H9 (cell line): ENCODE data around the gene PLD1. TPM values are rescaled to one million over a fixed set of nuclear protein-coding genes. Genes with fewer than 3 reads are reported as not detected.

ENCODE experiments used
- DNase-seq: peaks from one replicate; pipeline ENCODE4 v3.0.0-alpha.2; 2017
- H2AFZ ChIP-seq: one replicate; pipeline ENCODE4 v1.6.1; 2013; ENCODE audit warnings: mild to moderate bottlenecking, low read length, control low read depth, moderate library complexity
- H2AK5ac ChIP-seq: 2 replicates; pipeline ENCODE4 v1.6.1; 2013; ENCODE audit warnings: low read length, control low read depth, mixed read lengths; ENCODE audit not compliant: insufficient read length
- H2BK120ac ChIP-seq: one replicate; pipeline ENCODE4 v1.6.1; 2013; ENCODE audit warnings: low read depth, mild to moderate bottlenecking, low read length, control low read depth, inconsistent platforms; ENCODE audit not compliant: poor library complexity, severe bottlenecking
- H2BK12ac ChIP-seq: 2 replicates; pipeline ENCODE4 v1.6.1; 2013; ENCODE audit warnings: low read length, control low read depth, mixed read lengths, low read depth; ENCODE audit not compliant: insufficient read length
- H2BK15ac ChIP-seq: 2 replicates; pipeline ENCODE4 v1.6.1; 2013; ENCODE audit warnings: low read depth, low read length, control low read depth
- H2BK20ac ChIP-seq: one replicate; pipeline ENCODE4 v1.6.1; 2013; ENCODE audit warnings: low read depth, mild to moderate bottlenecking, low read length, control low read depth, inconsistent platforms; ENCODE audit not compliant: poor library complexity, severe bottlenecking
- H2BK5ac ChIP-seq: 2 replicates; pipeline ENCODE4 v1.6.1; 2013; ENCODE audit warnings: low read length, control low read depth, mixed read lengths; ENCODE audit not compliant: insufficient read length
- H3K14ac ChIP-seq: 2 replicates; pipeline ENCODE4 v1.6.1; 2013; ENCODE audit warnings: low read length, control low read depth; ENCODE audit not compliant: insufficient read depth
- H3K18ac ChIP-seq: 2 replicates; pipeline ENCODE4 v1.6.1; 2013; ENCODE audit warnings: low read depth, mild to moderate bottlenecking, mixed read lengths, low read length, control low read depth; ENCODE audit not compliant: insufficient read length
- H3K23ac ChIP-seq: 2 replicates; pipeline ENCODE4 v1.6.1; 2013; ENCODE audit warnings: low read length, control low read depth, mixed read lengths, low read depth; ENCODE audit not compliant: insufficient read length
- H3K23me2 ChIP-seq: 2 replicates; pipeline ENCODE4 v1.6.1; 2013; ENCODE audit warnings: low read depth, mild to moderate bottlenecking, mixed read lengths, low read length, control low read depth; ENCODE audit not compliant: insufficient read length, poor library complexity, severe bottlenecking
- H3K27ac ChIP-seq: 2 replicates; pipeline ENCODE4 v1.5.1; 2013; ENCODE audit warnings: low read length, control low read depth, mixed read lengths, low read depth; ENCODE audit not compliant: insufficient read length
- H3K27me3 ChIP-seq: 2 replicates; pipeline ENCODE4 v1.6.1; 2013; ENCODE audit warnings: low read length, control low read depth, inconsistent platforms; ENCODE audit not compliant: insufficient read depth
- H3K4ac ChIP-seq: 2 replicates; pipeline ENCODE4 v1.6.1; 2013; ENCODE audit warnings: low read depth, mild to moderate bottlenecking, control low read depth, inconsistent platforms, low read length, moderate library complexity
- H3K4me1 ChIP-seq: 2 replicates; pipeline ENCODE4 v1.6.1; 2013; ENCODE audit warnings: low read length, control low read depth, inconsistent platforms; ENCODE audit not compliant: insufficient read depth
- H3K4me2 ChIP-seq: 2 replicates; pipeline ENCODE4 v1.6.1; 2013; ENCODE audit warnings: low read length, control low read depth, mixed read lengths; ENCODE audit not compliant: insufficient read length, insufficient read depth
- H3K56ac ChIP-seq: 2 replicates; pipeline ENCODE4 v1.6.1; 2013; ENCODE audit warnings: low read depth, mild to moderate bottlenecking, mixed read lengths, low read length, control low read depth; ENCODE audit not compliant: insufficient read length
- H3K79me1 ChIP-seq: 2 replicates; pipeline ENCODE4 v1.6.1; 2013; ENCODE audit warnings: low read depth, mild to moderate bottlenecking, moderate library complexity, low read length, control low read depth, inconsistent platforms; ENCODE audit not compliant: insufficient read depth, poor library complexity, severe bottlenecking
- H3K79me2 ChIP-seq: 2 replicates; pipeline ENCODE4 v1.6.1; 2013; ENCODE audit warnings: low read length, control low read depth, inconsistent platforms; ENCODE audit not compliant: insufficient read depth
- H3K9ac ChIP-seq: 2 replicates; pipeline ENCODE4 v1.6.1; 2013; ENCODE audit warnings: low read length, control low read depth, mixed read lengths; ENCODE audit not compliant: insufficient read length; ENCODE audit errors: extremely low read depth
- H3K9me3 ChIP-seq: one replicate; pipeline ENCODE4 v1.6.1; 2013; ENCODE audit warnings: low read depth, low read length, inconsistent platforms; ENCODE audit not compliant: control insufficient read depth
- H3T11ph ChIP-seq: one replicate; pipeline ENCODE4 v1.6.1; 2013; ENCODE audit warnings: mild to moderate bottlenecking, low read length, control low read depth, inconsistent platforms
- H4K20me1 ChIP-seq: one replicate; pipeline ENCODE4 v1.6.1; 2013; ENCODE audit not compliant: control insufficient read depth, insufficient read length, insufficient read depth
- H4K5ac ChIP-seq: 2 replicates; pipeline ENCODE4 v1.6.1; 2013; ENCODE audit warnings: low read depth, mild to moderate bottlenecking, mixed read lengths, low read length, control low read depth; ENCODE audit not compliant: insufficient read length
- H4K8ac ChIP-seq: replicated peaks from 2 replicates; pipeline ENCODE4 v1.6.1; 2013; ENCODE audit warnings: low read length, control low read depth, mixed read lengths, low read depth; ENCODE audit not compliant: insufficient read length
- H4K91ac ChIP-seq: 2 replicates; pipeline ENCODE4 v1.6.1; 2013; ENCODE audit warnings: low read depth, mild to moderate bottlenecking, moderate library complexity, mixed read lengths, low read length, control low read depth; ENCODE audit not compliant: insufficient read length
- H3K27ac Mint-ChIP-seq, 3 experiments: 2 replicates in 2 of 3; 3 replicates in 1 of 3; pipeline ENCODE4 v1.8.0; 2020 to 2021; ENCODE audit warnings: mixed read lengths in 3 of 3, mild to moderate bottlenecking in 1 of 3, moderate library complexity in 1 of 3
- H3K27me3 Mint-ChIP-seq: 2 replicates; pipeline ENCODE4 v1.8.0; 2021; ENCODE audit warnings: low read depth, mild to moderate bottlenecking, moderate library complexity, mixed read lengths
- H3K36me3 Mint-ChIP-seq, 3 experiments: 2 replicates in 2 of 3; 3 replicates in 1 of 3; pipeline ENCODE4 v1.8.0; 2020 to 2021; ENCODE audit warnings: low read depth in 3 of 3, mixed read lengths in 3 of 3; ENCODE audit not compliant: insufficient read depth in 1 of 3
- H3K4me1 Mint-ChIP-seq, 2 experiments: 2 replicates each; pipeline ENCODE4 v1.8.0; 2020; ENCODE audit warnings: mixed read lengths in 2 of 2
- H3K4me3 Mint-ChIP-seq, 2 experiments: 2 replicates in 1 of 2; 3 replicates in 1 of 2; pipeline ENCODE4 v1.8.0; 2020 to 2021; ENCODE audit warnings: mild to moderate bottlenecking in 2 of 2, mixed read lengths in 2 of 2, moderate library complexity in 1 of 2
- H3K9me3 Mint-ChIP-seq, 2 experiments: 2 replicates in 1 of 2; 3 replicates in 1 of 2; pipeline ENCODE4 v1.8.0; 2020; ENCODE audit warnings: mild to moderate bottlenecking in 2 of 2, mixed read lengths in 2 of 2, moderate library complexity in 1 of 2
- CTCF ChIP-seq: fragments of 200-600 bp; sonication (generic); conservative IDR thresholded peaks from 3 replicates; pipeline ENCODE4 v1.8.0; 2021; ENCODE audit warnings: antibody characterized with exemption, mild to moderate bottlenecking
- WGBS: extraction: QIAGEN DNeasy Blood & Tissue Kit; methylation state at CpG from one replicate; pipeline ENCODE4 v1.1.7; 2013; ENCODE audit warnings: missing lambda C conversion rate, low lambda C conversion rate, mixed read lengths; ENCODE audit not compliant: insufficient read length; ENCODE audit errors: extremely low coverage; 5-methylcytosine and 5-hydroxymethylcytosine counted together
- total RNA-seq: library from RNA; stranded (reverse); gene quantifications from 2 replicates; pipeline ENCODE4 v1.2.1, GENCODE V29; 2021

The PLD1 gene
- total RNA-seq, 1 experiment from 2014 or later: 1.8 TPM

- WGBS: no CpG with 5 or more reads among the region's 7 CpGs
- Histone ChIP-seq H2BK5ac (no peak overlapping the region), H3K9ac (no peak overlapping the region), H3K56ac (no peak overlapping the region), H3K9me3 (no peaks in the 10 kb centered on the region), H4K5ac (no peak overlapping the region), H3K4me1 (no peaks in the 10 kb centered on the region), H2BK12ac (no peak overlapping the region), H3K27me3 (peaks cover 12% of the 10 kb centered on the region; the same call in 1 of the 2 replicates), H2BK20ac (no peak overlapping the region), H2BK15ac (no peak overlapping the region), H3K14ac (no peak overlapping the region), H2AK5ac (no peak overlapping the region), H3K4ac (no peak overlapping the region), H3K18ac (no peak overlapping the region), H4K91ac (no peak overlapping the region), H3K79me2 (no peaks in the 10 kb centered on the region), H3K4me2 (no peak overlapping the region), H3K27ac (no peak overlapping the region), H3K23me2 (peaks cover 13% of the 10 kb centered on the region), H2AFZ (no peak overlapping the region), H2BK120ac (no peak overlapping the region), H3K23ac (no peak overlapping the region), H4K8ac (no peak overlapping the region), H3K79me1 (no peaks in the 10 kb centered on the region), H4K20me1 (no peaks in the 10 kb centered on the region), H3T11ph (no peak overlapping the region)
- no peak overlapping the region for H3K27ac Mint-ChIP-seq
- no peak for DNase-seq
- no peak overlapping the region for H3K4me3 Mint-ChIP-seq
- H3K4me1 Mint-ChIP-seq: peaks cover 8 to 10% of the 10 kb centered on the region in 2 experiments; a peak in 3 of 4 replicates
- TF ChIP-seq CTCF: no peak
- H3K27me3 Mint-ChIP-seq: peaks cover 35% of the 10 kb centered on the region
- no peaks in the 10 kb centered on the region for H3K36me3 Mint-ChIP-seq
- no peaks in the 10 kb centered on the region for H3K9me3 Mint-ChIP-seq
Measured at GRCh38 chr3:171807129-171807675, 3.1 kb downstream of the PLD1 start.
